Peyer's patch (tissue), 4 donors: Measurements from ENCODE around the gene RHBG. TPM values are rescaled to one million over a fixed set of nuclear protein-coding genes. Genes with fewer than 3 reads are reported as not detected.

Experiments
- DNase-seq, 3 donors: peaks; one replicate each; pipeline ENCODE4 v3.0.0-alpha.2; 2017 to 2019
- H3K27ac ChIP-seq, 4 donors: fragments of 200-600 bp; sonication (generic); one replicate each; pipeline ENCODE4 v1.5.1; 2016 to 2019
- H3K27me3 ChIP-seq, 2 donors: fragments of 200-600 bp; sonication (generic); one replicate each; pipeline ENCODE4 v1.5.1; 2019
- H3K36me3 ChIP-seq, 3 donors: fragments of 200-600 bp; sonication (generic); one replicate each; pipeline ENCODE4 v1.5.1; 2016 to 2019
- H3K4me1 ChIP-seq, 4 donors: fragments of 200-600 bp; sonication (generic); one replicate each; pipeline ENCODE4 v1.5.1; 2016 to 2019
- H3K4me3 ChIP-seq, 4 donors: fragments of 200-600 bp; sonication (generic); 1 replicate in 3 of 4; 2 replicates in 1 of 4; pipeline ENCODE4 v1.5.1; 2016 to 2019; ENCODE audit warnings: mild to moderate bottlenecking in 1 of 4
- H3K9me3 ChIP-seq, 4 donors: fragments of 200-600 bp; sonication (generic); one replicate each; pipeline ENCODE4 v1.5.1; 2016 to 2019; ENCODE audit warnings: mild to moderate bottlenecking in 1 of 4
- POLR2A ChIP-seq, 2 donors: fragments of 450-650 bp; IDR thresholded peaks; one replicate each; pipeline ENCODE4 v1.5.1; 2017; ENCODE audit warnings: antibody characterized with exemption in 2 of 2, mild to moderate bottlenecking in 2 of 2, moderate library complexity in 2 of 2
- total RNA-seq, 4 donors: library from RNA; depleted of rRNA; stranded (reverse); fragments of >200 nt; gene quantifications; one replicate each; pipeline ENCODE4 v1.1.0, GENCODE V29; 2016
- TF ChIP-seq, protein P1 (sequence below), 6 experiments: fragments of 450-650 bp in 4 of 6; fragments of 200-600 bp in 2 of 6; sonication (generic) in 1 of 6; IDR thresholded peaks; one replicate each; pipeline ENCODE4 v1.5.1; 2017 to 2019; ENCODE audit warnings: antibody characterized with exemption in 6 of 6, mild to moderate bottlenecking in 3 of 6, moderate library complexity in 1 of 6

RHBG gene
- total RNA-seq, 4 donors from 2014 or later = 3.1 TPM; not detected in 3

DNA sequence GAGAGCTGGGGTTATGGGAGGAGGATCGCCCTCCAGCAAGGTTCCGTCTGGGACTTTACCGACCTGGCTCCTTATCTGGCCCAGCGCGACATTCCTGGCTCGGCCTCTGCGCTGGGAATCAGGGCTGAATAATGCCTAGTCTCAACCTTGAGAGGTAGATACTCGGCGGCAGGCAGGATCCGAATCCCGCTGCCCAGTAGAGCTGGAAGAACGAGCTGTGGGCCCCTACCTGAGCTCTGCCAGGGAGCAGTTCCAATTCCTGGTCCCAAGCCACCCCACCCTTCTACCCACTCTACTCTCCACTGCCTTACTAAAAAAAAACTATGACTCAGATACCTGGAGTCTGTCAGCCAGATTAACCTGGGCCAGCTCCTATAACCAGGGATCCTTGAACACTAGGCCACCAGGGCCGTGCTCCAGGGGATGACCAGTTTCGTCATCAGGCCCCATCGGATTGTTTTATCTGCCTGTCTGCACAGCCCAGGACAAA is 53.6 kb downstream of the RHBG start:
- no peak for DNase-seq
- Histone ChIP-seq H3K27me3 (peaks cover 0 to 30% of the 10 kb centered on the region in 2 donors), H3K27ac (no peak overlapping the region), H3K36me3 (no peaks in the 10 kb centered on the region), H3K4me3 (no peak overlapping the region), H3K4me1 (peaks cover 6 to 24% (median 16%) of the 10 kb centered on the region in 4 donors), H3K9me3 (no peaks in the 10 kb centered on the region)
- TF ChIP-seq, protein P1, sequence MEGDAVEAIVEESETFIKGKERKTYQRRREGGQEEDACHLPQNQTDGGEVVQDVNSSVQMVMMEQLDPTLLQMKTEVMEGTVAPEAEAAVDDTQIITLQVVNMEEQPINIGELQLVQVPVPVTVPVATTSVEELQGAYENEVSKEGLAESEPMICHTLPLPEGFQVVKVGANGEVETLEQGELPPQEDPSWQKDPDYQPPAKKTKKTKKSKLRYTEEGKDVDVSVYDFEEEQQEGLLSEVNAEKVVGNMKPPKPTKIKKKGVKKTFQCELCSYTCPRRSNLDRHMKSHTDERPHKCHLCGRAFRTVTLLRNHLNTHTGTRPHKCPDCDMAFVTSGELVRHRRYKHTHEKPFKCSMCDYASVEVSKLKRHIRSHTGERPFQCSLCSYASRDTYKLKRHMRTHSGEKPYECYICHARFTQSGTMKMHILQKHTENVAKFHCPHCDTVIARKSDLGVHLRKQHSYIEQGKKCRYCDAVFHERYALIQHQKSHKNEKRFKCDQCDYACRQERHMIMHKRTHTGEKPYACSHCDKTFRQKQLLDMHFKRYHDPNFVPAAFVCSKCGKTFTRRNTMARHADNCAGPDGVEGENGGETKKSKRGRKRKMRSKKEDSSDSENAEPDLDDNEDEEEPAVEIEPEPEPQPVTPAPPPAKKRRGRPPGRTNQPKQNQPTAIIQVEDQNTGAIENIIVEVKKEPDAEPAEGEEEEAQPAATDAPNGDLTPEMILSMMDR (IDR thresholded peaks at IDR 0.05) = no peak
- no peak for TF ChIP-seq POLR2A (IDR thresholded peaks at IDR 0.05)

DNA sequence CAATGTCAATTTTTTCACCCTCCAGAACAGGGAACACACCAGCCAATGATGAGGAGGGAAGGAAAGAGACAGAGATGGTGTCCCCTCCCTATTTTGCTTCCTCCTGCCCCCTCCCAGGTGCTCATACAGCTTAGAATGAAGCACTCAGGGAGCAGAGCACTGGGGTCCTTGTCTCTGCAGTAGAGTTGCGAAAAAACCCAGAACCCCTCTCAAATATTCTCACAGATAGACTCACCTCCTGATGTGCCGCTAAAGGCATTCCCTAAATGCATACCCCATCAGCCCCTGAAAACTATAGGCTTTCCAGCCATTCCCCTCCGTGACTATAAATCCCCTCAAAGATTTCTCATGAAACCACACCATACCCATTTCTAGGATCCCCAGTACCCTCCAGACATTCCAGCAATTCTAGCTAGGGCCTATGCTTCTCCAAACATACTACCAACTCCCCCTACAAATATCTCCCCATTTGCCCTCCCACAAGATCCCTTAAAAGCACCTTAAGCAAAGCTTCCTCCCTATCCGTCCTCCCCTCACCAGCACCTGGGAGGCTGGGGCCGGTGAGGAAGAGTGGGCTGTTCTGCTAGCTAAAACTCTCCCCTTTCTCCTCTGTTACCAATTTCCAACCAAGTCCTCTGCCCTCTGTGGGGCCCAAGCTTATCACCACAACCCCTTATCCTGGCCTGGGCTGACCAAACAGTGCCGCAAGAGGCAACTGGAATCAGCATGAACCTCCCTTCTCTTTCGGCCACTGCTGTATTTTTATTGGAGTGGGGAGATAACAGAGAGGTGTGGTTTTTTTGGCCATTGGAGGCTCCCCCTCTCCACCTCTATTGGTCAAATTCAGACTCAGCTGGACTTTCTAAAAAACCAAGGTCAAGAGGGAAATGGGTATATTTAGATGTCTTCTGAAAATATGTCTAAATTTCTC is 54.7 kb downstream of the RHBG start:
- TF ChIP-seq POLR2A (IDR thresholded peaks at IDR 0.05) = no peak
- TF ChIP-seq, protein P1 (IDR thresholded peaks at IDR 0.05) = no peak
- no peak for DNase-seq
- Histone ChIP-seq H3K9me3 (no peaks in the 10 kb centered on the region), H3K4me1 (peaks cover 6 to 24% (median 16%) of the 10 kb centered on the region in 4 donors), H3K36me3 (no peaks in the 10 kb centered on the region), H3K27me3 (peaks cover 0 to 30% of the 10 kb centered on the region in 2 donors), H3K27ac (no peak overlapping the region), H3K4me3 (no peak overlapping the region)

DNA sequence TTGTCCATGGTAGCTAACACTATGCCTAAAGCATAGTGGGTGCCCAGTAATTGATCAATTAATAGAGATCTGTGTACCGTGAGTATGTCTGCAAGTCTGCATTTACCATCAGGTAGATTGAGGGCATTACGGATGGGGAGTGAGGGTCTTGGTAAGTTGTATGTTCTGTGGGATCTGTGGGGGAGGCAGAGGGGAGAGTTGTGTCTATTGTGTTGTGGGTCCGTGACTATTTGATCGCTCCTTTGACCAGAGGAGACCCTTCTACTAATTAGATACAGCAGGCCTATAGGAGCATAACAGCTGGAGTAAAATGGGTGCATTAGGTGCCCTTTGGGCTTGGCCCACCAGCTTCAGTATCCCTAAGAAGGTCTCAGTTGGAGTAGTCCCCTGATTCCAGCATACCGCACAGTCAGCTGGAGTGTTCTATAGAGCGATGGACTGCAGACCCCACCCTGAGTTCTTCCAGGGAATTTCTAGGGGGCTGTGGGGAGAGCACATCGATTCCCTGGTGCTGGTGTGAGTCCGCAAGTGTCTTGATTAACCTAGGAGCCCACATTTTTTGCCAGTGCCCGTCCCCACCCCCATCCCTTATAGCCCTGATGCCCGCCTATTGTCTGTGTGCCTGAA is 55.9 kb downstream of the RHBG start:
- Histone ChIP-seq H3K9me3 (no peaks in the 10 kb centered on the region), H3K36me3 (no peaks in the 10 kb centered on the region), H3K27me3 (peaks cover 0 to 23% of the 10 kb centered on the region in 2 donors), H3K27ac (no peak overlapping the region), H3K4me1 (peaks cover 6 to 22% (median 16%) of the 10 kb centered on the region in 4 donors), H3K4me3 (no peak overlapping the region)
- DNase-seq = no peak
- TF ChIP-seq, protein P1 (IDR thresholded peaks at IDR 0.05) = no peak
- no peak for TF ChIP-seq POLR2A (IDR thresholded peaks at IDR 0.05)

DNA sequence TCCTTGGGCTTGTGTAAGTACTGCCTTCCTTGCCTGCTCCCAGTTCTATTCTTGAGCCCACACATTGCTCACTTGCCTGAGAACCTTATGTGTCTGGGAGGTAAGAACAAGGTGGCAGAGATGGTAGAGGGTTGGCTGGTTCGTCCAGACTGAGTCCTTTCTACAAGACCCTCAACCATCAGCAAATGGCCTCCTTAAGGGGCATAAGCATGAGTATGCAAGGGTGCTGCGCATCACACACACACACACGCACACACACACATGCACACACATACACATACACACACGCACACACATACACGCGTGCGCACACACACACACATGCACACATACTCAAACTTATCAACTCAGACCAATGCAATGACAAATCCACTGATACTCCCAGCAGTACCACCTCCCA is 56.9 kb downstream of the RHBG start:
- no peaks in the 10 kb centered on the region for H3K36me3 ChIP-seq
- no peak overlapping the region for H3K4me3 ChIP-seq
- TF ChIP-seq POLR2A (IDR thresholded peaks at IDR 0.05) = no peak
- TF ChIP-seq, protein P1 (IDR thresholded peaks at IDR 0.05) = no peak
- no peak for DNase-seq
- H3K4me1 ChIP-seq = peaks cover 5 to 12% (median 8%) of the 10 kb centered on the region in 4 donors
- no peaks in the 10 kb centered on the region for H3K9me3 ChIP-seq
- H3K27ac ChIP-seq = no peak overlapping the region
- H3K27me3 ChIP-seq = peaks cover 0 to 23% of the 10 kb centered on the region in 2 donors

DNA sequence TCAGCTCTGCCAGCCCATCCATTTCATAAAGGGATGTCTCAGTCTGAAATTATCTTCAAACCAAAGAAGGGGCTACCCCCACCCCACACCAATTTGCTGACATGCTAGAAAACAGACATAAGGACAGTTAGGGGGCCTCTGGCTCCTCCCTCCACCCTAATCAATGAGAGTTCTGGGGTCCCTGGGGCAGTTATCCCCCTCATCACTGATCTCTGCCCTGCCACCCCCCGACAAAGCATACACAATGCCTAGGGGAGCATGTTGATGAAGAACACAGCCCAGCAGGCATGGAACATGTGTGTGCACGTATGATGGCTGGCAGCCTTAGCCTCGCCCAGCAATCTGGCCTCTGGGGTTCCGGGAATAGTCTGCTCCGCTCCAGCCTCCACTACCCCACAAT is 58.9 kb downstream of the RHBG start:
- no peaks in the 10 kb centered on the region for H3K36me3 ChIP-seq
- TF ChIP-seq, protein P1 (IDR thresholded peaks at IDR 0.05) = no peak
- TF ChIP-seq POLR2A (IDR thresholded peaks at IDR 0.05) = no peak
- no peaks in the 10 kb centered on the region for H3K9me3 ChIP-seq
- H3K4me3 ChIP-seq = no peak overlapping the region
- H3K27me3 ChIP-seq = peaks cover 0 to 25% of the 10 kb centered on the region in 2 donors
- H3K4me1 ChIP-seq = no peaks in the 10 kb centered on the region
- DNase-seq = no peak
- no peak overlapping the region for H3K27ac ChIP-seq
